GM12878 (cell line): ENCODE data around the gene UBXN6. TPM values are rescaled to one million over a fixed set of nuclear protein-coding genes. Genes with fewer than 3 reads are reported as not detected.
A peak's percentile ranks its signal among the peaks of the same experiment; 100 is the strongest.

Source experiments
- ATAC-seq: fragments of 200-7000 bp; cut with Tn5 transposase; 3 replicates; pipeline ENCODE4 v1.9.1; 2020; ENCODE audit warnings: mild to moderate bottlenecking, moderate library complexity
- BruUV-seq: library from RNA; stranded (reverse); fragments of 400-500 nt; replicated peaks from 2 replicates; lab custom pipeline; 2021; lab: Mats Ljungman, UMichigan
- CTCF ChIA-PET: fragments of 300-600 bp; sonication (Branson Sonifier 250); formaldehyde crosslinking; extraction: SDS; loops from one replicate; lab custom pipeline; 2021; ENCODE audit warnings: inconsistent platforms; lab: Yijun Ruan, JAX
- POLR2A ChIA-PET: fragments of 350-600 bp; formaldehyde crosslinking; extraction: SDS; loops from one replicate; lab custom pipeline; 2021; ENCODE audit warnings: inconsistent platforms; lab: Charles Lee
- RAD21 ChIA-PET: fragments of 300-600 bp; sonication (Branson Sonifier 250); formaldehyde crosslinking; loops from one replicate; lab custom pipeline; 2023; ENCODE audit warnings: antibody characterized with exemption; ENCODE audit not compliant: unreplicated experiment; lab: Charles Lee
- SMC1A ChIA-PET: fragments of 300-600 bp; sonication (Branson Sonifier 250); formaldehyde crosslinking; loops from one replicate; lab custom pipeline; 2023; ENCODE audit not compliant: unreplicated experiment, uncharacterized antibody; lab: Charles Lee
- DNase-seq: peaks from one replicate; pipeline ENCODE4 v3.0.0-alpha.2; 2011; ENCODE audit warnings: low read depth, low spot score
- FAIRE-seq: peaks from 3 replicates; lab custom pipeline; 2011; peaks lifted over from hg19 to GRCh38; lab: Jason Lieb, UNC
- H2AFZ ChIP-seq: 2 replicates; pipeline ENCODE4 v1.6.0; 2011; ENCODE audit warnings: low read depth, low read length, control low read depth; ENCODE audit not compliant: control insufficient read depth
- H3K27ac ChIP-seq: 2 replicates; pipeline ENCODE4 v1.5.1; 2011; ENCODE audit warnings: control low read depth; ENCODE audit not compliant: control insufficient read depth, insufficient read depth
- H3K27me3 ChIP-seq, 2 experiments: replicated peaks in 1 of 2; 2 replicates each; pipeline versions ENCODE4 v1.6.0 to v1.6.1; 2011; ENCODE audit warnings: low read length in 1 of 2; ENCODE audit not compliant: control insufficient read depth in 2 of 2, insufficient read depth in 2 of 2
- H3K36me3 ChIP-seq, 2 experiments: 2 replicates each; pipeline ENCODE4 v1.5.1; 2011; ENCODE audit warnings: low read length in 1 of 2; ENCODE audit not compliant: control insufficient read depth in 2 of 2, insufficient read depth in 2 of 2
- H3K4me1 ChIP-seq: 2 replicates; pipeline ENCODE4 v1.6.1; 2011; ENCODE audit warnings: mild to moderate bottlenecking, low read length, moderate library complexity, mixed read lengths; ENCODE audit not compliant: control insufficient read depth, insufficient read depth
- H3K4me2 ChIP-seq: 2 replicates; pipeline ENCODE4 v1.6.0; 2011; ENCODE audit warnings: control low read depth; ENCODE audit not compliant: control insufficient read depth, insufficient read depth
- H3K4me3 ChIP-seq: fragments of 200-600 bp; sonication (generic); 2 replicates; pipeline ENCODE4 v1.5.1; 2016
- H3K79me2 ChIP-seq: 2 replicates; pipeline ENCODE4 v1.6.0; 2011; ENCODE audit warnings: low read length; ENCODE audit not compliant: control insufficient read depth, insufficient read depth
- H3K9ac ChIP-seq: 2 replicates; pipeline ENCODE4 v1.8.0; 2011; ENCODE audit warnings: low read length, control low read depth, mixed read lengths; ENCODE audit not compliant: control insufficient read depth, insufficient read depth
- H3K9me3 ChIP-seq: replicated peaks from 3 replicates; pipeline ENCODE4 v1.5.1; 2011; ENCODE audit warnings: mild to moderate bottlenecking, low read length; ENCODE audit not compliant: control insufficient read depth, insufficient read depth
- H4K20me1 ChIP-seq: 2 replicates; pipeline ENCODE4 v1.6.0; 2011; ENCODE audit not compliant: control insufficient read depth, insufficient read depth
- ATF7 ChIP-seq: fragments of 450-650 bp; IDR thresholded peaks from 2 replicates; pipeline ENCODE4 v1.6.1; 2016; ENCODE audit warnings: low read depth, mild to moderate bottlenecking
- CHD1 ChIP-seq: IDR thresholded peaks from 2 replicates; pipeline ENCODE4 v1.6.1; 2012; ENCODE audit warnings: low read depth, low read length, improper control_type of control experiment
- IKZF1 ChIP-seq: fragments of 450-650 bp; conservative IDR thresholded peaks from 2 replicates; pipeline ENCODE4 v1.6.1; 2017; ENCODE audit warnings: antibody characterized with exemption, mild to moderate bottlenecking
- IRF4 ChIP-seq: IDR thresholded peaks from 2 replicates; pipeline ENCODE4 v1.6.1; 2011; ENCODE audit warnings: low read depth, low read length
- NR2F1 ChIP-seq: fragments of 450-650 bp; conservative IDR thresholded peaks from 2 replicates; pipeline ENCODE4 v1.6.1; 2017; ENCODE audit warnings: mild to moderate bottlenecking
- RBBP5 ChIP-seq: fragments of 200-600 bp; sonication (generic); conservative IDR thresholded peaks from 2 replicates; pipeline ENCODE4 v1.6.1; 2016
- RCOR1 ChIP-seq: conservative IDR thresholded peaks from 2 replicates; pipeline ENCODE4 v1.6.1; 2012; ENCODE audit warnings: low read depth, low read length, improper control_type of control experiment
- SPI1 ChIP-seq: IDR thresholded peaks from 2 replicates; pipeline ENCODE4 v1.6.1; 2011; ENCODE audit warnings: low read depth, mild to moderate bottlenecking, low read length, moderate library complexity, borderline replicate concordance; ENCODE audit not compliant: insufficient read depth
- TCF7 ChIP-seq: IDR thresholded peaks from 2 replicates; pipeline ENCODE4 v1.6.1; 2014; ENCODE audit warnings: antibody characterized with exemption, borderline replicate concordance
- USF2 ChIP-seq: IDR thresholded peaks from 2 replicates; pipeline ENCODE4 v1.6.1; 2011; ENCODE audit warnings: low read depth, low read length, improper control_type of control experiment, borderline replicate concordance
- YBX1 ChIP-seq: fragments of 450-650 bp; IDR thresholded peaks from 2 replicates; pipeline ENCODE4 v1.6.1; 2016; ENCODE audit warnings: antibody characterized with exemption
- ZBTB33 ChIP-seq: fragments of 450-650 bp; IDR thresholded peaks from 2 replicates; pipeline ENCODE4 v1.6.1; 2017; ENCODE audit warnings: mild to moderate bottlenecking
- ZNF207 ChIP-seq: fragments of 450-650 bp; IDR thresholded peaks from 2 replicates; pipeline ENCODE4 v1.6.1; 2014; ENCODE audit warnings: antibody characterized with exemption, mild to moderate bottlenecking, borderline replicate concordance
- ZNF274 ChIP-seq: IDR thresholded peaks from one replicate; pipeline ENCODE4 v1.8.0; 2011; ENCODE audit not compliant: insufficient read length, insufficient read depth
- WGBS: methylation state at CpG from one replicate; pipeline ENCODE4 v1.1.6; 2016; ENCODE audit warnings: low lambda C conversion rate; ENCODE audit not compliant: insufficient replicate concordance, insufficient coverage; ENCODE audit errors: missing lambda C conversion rate; 5-methylcytosine and 5-hydroxymethylcytosine counted together
- in situ Hi-C: fragments of 300-500 bp; cut with MboI; formaldehyde crosslinking; loops from 9 replicates; pipeline ENCODE4 v1.14.3; 2018; ENCODE audit warnings: mixed read lengths
- intact Hi-C: fragments of 100-400 bp; cut with micrococcal nuclease; formaldehyde crosslinking; loops from one replicate; pipeline ENCODE4 v1.14.2; 2022; ENCODE audit not compliant: unreplicated experiment
- polyA plus RNA-seq, 11 experiments: library from polyadenylated mRNA; depleted of rRNA in 4 of 11; unstranded in 6 of 11; stranded (reverse) in 5 of 11; fragments of >200 nt; fragmentation: Nextera tagmentation in 4 of 11; fragmentation: Illumina TruSeq in 1 of 11; extraction: Ambion mirVana in 4 of 11; extraction: Trizol in 1 of 11; gene quantifications; 1 replicate in 1 of 11; 2 replicates in 10 of 11; pipeline versions ENCODE4 v1.2.1 to v1.2.3, GENCODE V29; 2011 to 2016; ENCODE audit warnings: inconsistent platforms in 2 of 11, missing spikeins in 2 of 11, low read depth in 1 of 11
- total RNA-seq, 4 experiments: library from RNA; depleted of rRNA in 3 of 4; stranded (reverse); fragments of >200 nt in 3 of 4; fragmentation: Illumina TruSeq in 1 of 4; extraction: Trizol in 1 of 4; gene quantifications; 2 replicates each; pipeline versions ENCODE4 v1.2.1 to v1.2.3, GENCODE V29; 2013 to 2021

Gene UBXN6
- total and polyA plus RNA-seq, 10 of the 15 experiments (the other 5 are each of a cell fraction or from before 2014, with no cell fraction given) = 0.47 to 50.8 (median 13.0) TPM

GRCh38 chr19:4464815-4465581, 7.4 kb upstream of the UBXN6 start (continued):
- TF ChIP-seq ZBTB33 (no peak), ZNF207 (no peak)

DNA sequence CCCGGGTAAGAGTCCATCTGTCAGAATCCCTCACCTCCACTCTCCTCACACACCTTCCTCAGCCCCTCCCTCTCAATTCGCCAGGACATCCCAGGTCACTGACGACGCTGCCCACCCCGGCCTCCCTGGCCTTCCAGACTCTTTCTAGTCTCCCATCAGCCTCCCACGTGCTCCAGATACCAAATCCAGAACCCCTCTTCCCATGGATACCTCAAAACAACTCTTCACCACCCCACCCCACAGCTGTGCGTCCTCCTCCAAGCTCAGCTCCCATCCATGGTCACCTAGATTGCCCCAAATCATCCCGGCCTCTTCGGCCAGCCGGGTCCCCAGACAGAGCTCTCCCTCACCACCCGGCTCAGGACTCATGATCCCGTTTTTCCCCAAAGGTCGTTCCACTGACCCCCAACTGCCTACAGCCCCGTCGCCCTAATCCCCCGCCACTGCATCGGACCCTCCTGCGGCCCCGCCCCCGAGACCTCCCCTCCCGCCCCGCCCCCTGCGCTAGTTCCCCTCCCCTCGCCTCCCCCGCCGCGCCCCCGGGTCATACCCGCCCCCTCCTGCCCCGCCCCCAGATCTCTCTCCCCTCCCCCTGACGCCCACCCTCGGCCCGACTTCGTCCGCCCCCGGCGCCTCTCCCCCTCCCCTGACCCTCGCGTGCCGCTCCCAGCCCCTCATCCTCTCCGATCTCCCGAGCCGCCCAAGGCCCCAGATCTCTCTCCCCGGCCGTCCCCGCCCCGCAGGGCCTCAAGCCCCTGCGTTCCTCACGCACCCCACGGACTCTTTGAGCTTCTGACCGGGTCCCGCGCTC, 546 bp downstream of the UBXN6 start:
- no peaks in the 10 kb centered on the region for H3K27me3 ChIP-seq
- peak overlapping the region; percentile 61; the same call in 1 of the 2 replicates for H3K27ac ChIP-seq
- H2AFZ ChIP-seq = peak overlapping the region; percentile 47
- peaks cover 5% of the 10 kb centered on the region for H3K79me2 ChIP-seq
- in situ Hi-C loops = no loop called here
- H3K4me2 ChIP-seq = peak overlapping the region; percentile 97
- intact Hi-C loops = loop anchor here (1.0 kb wide), 1 partner anchor 55 kb away; the partner anchor contains the start of gene CHAF1A
- WGBS = 9% methylated on average over 18 of the region's 53 CpGs
- peak overlapping the region; percentile 85 for H3K4me3 ChIP-seq
- H3K36me3 ChIP-seq = peaks cover 3 to 8% of the 10 kb centered on the region in 2 experiments
- no peaks in the 10 kb centered on the region for H3K9me3 ChIP-seq
- peak; percentile 52 for ATAC-seq
- DNase-seq = no peak
- POLR2A ChIA-PET = interaction anchor here (0.6 to 2.0 kb wide), 3 partner anchors 14 to 55 kb away, joined by 3 to 5 read pairs (median 3); partner anchors contain the start of gene CHAF1A
- no peak for FAIRE-seq
- BruUV-seq = no TSS peak
- RAD21 ChIA-PET = interaction anchor here (1.4 kb wide), 1 partner anchor 55 kb away, joined by 3 read pairs; the partner anchor contains the start of gene CHAF1A
- SMC1A ChIA-PET = interaction anchor here (1.4 kb wide), 1 partner anchor 15 kb away, joined by 3 read pairs; the partner anchor contains the start of gene HDGFL2
- H3K9ac ChIP-seq = peak overlapping the region; percentile 61
- CTCF ChIA-PET = interaction anchor here (0.8 to 1.7 kb wide), 2 partner anchors 17 to 179 kb away, joined by 3 to 4 read pairs; no protein-coding TSS in a partner anchor
- H3K4me1 ChIP-seq = no peaks in the 10 kb centered on the region
- no peaks in the 10 kb centered on the region for H4K20me1 ChIP-seq
- TF ChIP-seq CHD1 (no peak), ZNF274 (no peak), NR2F1 (no peak), TCF7 (no peak), IKZF1 (0 out of 2 replicates have a peak, but pooled peaks have one; percentile 4), RBBP5 (no peak), SPI1 (no peak), RCOR1 (no peak), IRF4 (no peak), USF2 (no peak), ZBTB33 (no peak), ATF7 (no peak), YBX1 (no peak)
